SH-SY5Y (cell line): ENCODE results near the gene GPR161.

Experiments used
- GATA2 ChIP-seq: IDR thresholded peaks from 2 replicates; pipeline ENCODE4 v1.6.1; 2011; ENCODE audit warnings: mild to moderate bottlenecking, low read depth, low read length
- GATA3 ChIP-seq: IDR thresholded peaks from 2 replicates; pipeline ENCODE4 v1.6.1; 2011; ENCODE audit warnings: low read depth, mild to moderate bottlenecking, low read length, moderate library complexity

GRCh38 chr1:168110896-168111545 lies 25.7 kb downstream of the GPR161 start:
- no peak for TF ChIP-seq GATA3
- TF ChIP-seq GATA2, result no peak
